LNCAP (cell line): ENCODE data around the gene SCIN.

Source experiments
- CTCF ChIP-seq: fragments of 450-650 bp; IDR thresholded peaks from 2 replicates; pipeline ENCODE4 v1.5.1; 2017; ENCODE audit warnings: mild to moderate bottlenecking

Gene SCIN

GRCh38 chr7:12695965-12696364 lies 125.4 kb downstream of the SCIN start:
- no peak for TF ChIP-seq CTCF

GRCh38 chr7:12699299-12699698 lies 128.8 kb downstream of the SCIN start:
- no peak for TF ChIP-seq CTCF

GRCh38 chr7:12701433-12701832 lies 130.9 kb downstream of the SCIN start:
- TF ChIP-seq CTCF = no peak

- no peak for TF ChIP-seq CTCF
These were observed 133.4 kb downstream of the SCIN start for GRCh38 chr7:12703881-12704280.

- TF ChIP-seq CTCF = no peak
These were observed 135.4 kb downstream of the SCIN start for GRCh38 chr7:12705878-12706277.

GRCh38 chr7:12706900-12707536 lies 136.5 kb downstream of the SCIN start:
- TF ChIP-seq CTCF = no peak

- no peak for TF ChIP-seq CTCF
These were observed 137.8 kb downstream of the SCIN start for GRCh38 chr7:12708314-12708713.
